Measurements from ENCODE around the gene LHX5. TPM values are rescaled to one million over a fixed set of nuclear protein-coding genes. Genes with fewer than 3 reads are reported as not detected.

LHX5 gene
- total RNA-seq, 4 donors from 2014 or later = not detected

DNA sequence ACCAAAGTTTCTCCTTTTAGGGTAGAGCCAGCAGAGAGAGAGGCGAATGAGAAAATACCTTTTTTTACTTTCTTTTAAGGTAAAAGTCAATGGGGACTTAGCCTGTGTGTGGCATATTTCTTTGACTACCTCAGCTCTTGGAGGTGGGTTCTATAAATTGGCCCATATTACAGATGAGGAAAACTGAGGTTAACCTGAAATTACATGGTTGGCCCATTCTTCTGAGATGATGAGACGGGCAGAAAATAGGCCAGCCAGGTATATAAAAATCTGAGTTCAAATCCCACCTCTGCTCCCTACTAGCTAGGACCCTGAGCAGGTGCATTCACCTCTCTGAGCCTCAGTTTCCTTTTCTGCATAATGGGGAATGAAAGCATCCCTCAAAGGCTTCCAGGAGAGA, 22.4 kb downstream of the LHX5 start:
- no peak for DNase-seq (ENCODE audit: low spot score in 2 of 2)
- Histone ChIP-seq H3K4me3 (no peak overlapping the region), H3K4me1 (no peaks in the 10 kb centered on the region), H3K27me3 (peaks cover 0 to 16% of the 10 kb centered on the region in 2 donors), H3K9me3 (peaks cover 0 to 5% (median 0%) of the 10 kb centered on the region in 4 donors), H3K27ac (no peak overlapping the region), H3K36me3 (no peaks in the 10 kb centered on the region)
- no peak for TF ChIP-seq EP300 (IDR thresholded peaks at IDR 0.05)
- TF ChIP-seq, protein P1, sequence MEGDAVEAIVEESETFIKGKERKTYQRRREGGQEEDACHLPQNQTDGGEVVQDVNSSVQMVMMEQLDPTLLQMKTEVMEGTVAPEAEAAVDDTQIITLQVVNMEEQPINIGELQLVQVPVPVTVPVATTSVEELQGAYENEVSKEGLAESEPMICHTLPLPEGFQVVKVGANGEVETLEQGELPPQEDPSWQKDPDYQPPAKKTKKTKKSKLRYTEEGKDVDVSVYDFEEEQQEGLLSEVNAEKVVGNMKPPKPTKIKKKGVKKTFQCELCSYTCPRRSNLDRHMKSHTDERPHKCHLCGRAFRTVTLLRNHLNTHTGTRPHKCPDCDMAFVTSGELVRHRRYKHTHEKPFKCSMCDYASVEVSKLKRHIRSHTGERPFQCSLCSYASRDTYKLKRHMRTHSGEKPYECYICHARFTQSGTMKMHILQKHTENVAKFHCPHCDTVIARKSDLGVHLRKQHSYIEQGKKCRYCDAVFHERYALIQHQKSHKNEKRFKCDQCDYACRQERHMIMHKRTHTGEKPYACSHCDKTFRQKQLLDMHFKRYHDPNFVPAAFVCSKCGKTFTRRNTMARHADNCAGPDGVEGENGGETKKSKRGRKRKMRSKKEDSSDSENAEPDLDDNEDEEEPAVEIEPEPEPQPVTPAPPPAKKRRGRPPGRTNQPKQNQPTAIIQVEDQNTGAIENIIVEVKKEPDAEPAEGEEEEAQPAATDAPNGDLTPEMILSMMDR (IDR thresholded peaks at IDR 0.05) = no peak
- no peak for TF ChIP-seq POLR2A (IDR thresholded peaks at IDR 0.05)
- WGBS, 2 donors = 86 to 92% methylated on average over 2 of the region's 2 CpGs

DNA sequence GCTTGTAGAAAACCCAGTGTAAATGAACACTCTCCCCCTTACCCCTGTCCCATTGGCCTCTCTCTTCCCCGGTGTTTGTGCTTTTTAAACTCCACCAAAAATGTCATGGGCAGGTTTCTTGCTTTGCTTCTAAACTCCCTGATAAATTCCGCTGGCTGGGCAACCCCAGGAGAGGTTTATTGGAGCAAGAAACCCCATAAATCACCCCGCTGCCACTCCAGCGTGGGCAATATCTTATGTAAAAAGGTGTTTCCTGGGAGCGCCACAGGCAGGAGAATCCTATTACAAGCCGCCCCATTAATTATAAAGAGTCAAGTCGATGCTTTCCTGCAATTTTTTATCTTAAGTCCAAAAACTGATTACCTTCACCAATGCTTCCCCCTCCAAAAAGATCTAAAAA, 22.8 kb downstream of the LHX5 start:
- Histone ChIP-seq H3K9me3 (peaks cover 0 to 5% (median 0%) of the 10 kb centered on the region in 4 donors), H3K4me1 (no peaks in the 10 kb centered on the region), H3K27me3 (peaks cover 0 to 16% of the 10 kb centered on the region in 2 donors), H3K4me3 (no peak overlapping the region), H3K36me3 (no peaks in the 10 kb centered on the region), H3K27ac (no peak overlapping the region)
- TF ChIP-seq, protein P1 (IDR thresholded peaks at IDR 0.05) = no peak
- TF ChIP-seq POLR2A (IDR thresholded peaks at IDR 0.05) = no peak
- no peak for TF ChIP-seq EP300 (IDR thresholded peaks at IDR 0.05)
- DNase-seq (ENCODE audit: low spot score in 2 of 2) = no peak
- WGBS, 2 donors = 39 to 43% methylated on average over 7 of the region's 7 CpGs

DNA sequence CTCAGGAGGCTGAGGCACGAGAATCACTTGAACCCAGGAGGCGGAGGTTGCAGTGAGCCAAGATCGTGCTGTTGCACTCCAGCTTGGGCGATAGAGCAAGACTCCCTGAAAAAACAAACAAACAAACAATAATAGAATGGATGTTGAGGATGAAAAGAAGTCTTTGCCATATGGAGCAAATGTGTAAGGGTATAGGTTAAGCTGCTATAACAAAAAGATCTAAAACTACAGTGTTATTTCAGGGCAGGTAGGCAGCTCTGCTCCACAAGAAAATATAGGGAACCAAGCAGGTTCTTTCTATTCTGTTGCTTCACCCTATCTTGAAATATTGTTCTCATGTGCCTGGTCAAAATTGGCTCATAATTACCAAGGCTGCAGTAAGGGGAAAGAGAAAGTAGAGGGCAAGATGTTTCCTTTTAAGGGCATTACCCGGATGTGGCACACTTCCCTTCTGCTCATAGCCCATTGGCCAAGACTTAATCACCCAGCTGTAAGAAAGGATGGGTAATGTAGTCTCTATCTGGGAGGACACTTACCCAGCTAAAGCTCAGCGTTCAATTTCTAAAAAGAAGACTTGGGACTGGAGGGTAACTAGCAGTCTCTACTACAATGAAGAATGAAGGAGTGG, 26.0 kb downstream of the LHX5 start:
- TF ChIP-seq, protein P1 (IDR thresholded peaks at IDR 0.05) = no peak
- no peak for TF ChIP-seq EP300 (IDR thresholded peaks at IDR 0.05)
- TF ChIP-seq POLR2A (IDR thresholded peaks at IDR 0.05) = no peak
- DNase-seq (ENCODE audit: low spot score in 2 of 2) = no peak
- H3K36me3 ChIP-seq = no peaks in the 10 kb centered on the region
- WGBS, 2 donors = 85% methylated on average over 6 of the region's 6 CpGs
- peaks cover 0 to 23% of the 10 kb centered on the region in 2 donors for H3K27me3 ChIP-seq
- no peak overlapping the region for H3K4me3 ChIP-seq
- H3K9me3 ChIP-seq = peaks cover 0 to 5% (median 0%) of the 10 kb centered on the region in 4 donors
- no peaks in the 10 kb centered on the region for H3K4me1 ChIP-seq
- no peak overlapping the region for H3K27ac ChIP-seq

DNA sequence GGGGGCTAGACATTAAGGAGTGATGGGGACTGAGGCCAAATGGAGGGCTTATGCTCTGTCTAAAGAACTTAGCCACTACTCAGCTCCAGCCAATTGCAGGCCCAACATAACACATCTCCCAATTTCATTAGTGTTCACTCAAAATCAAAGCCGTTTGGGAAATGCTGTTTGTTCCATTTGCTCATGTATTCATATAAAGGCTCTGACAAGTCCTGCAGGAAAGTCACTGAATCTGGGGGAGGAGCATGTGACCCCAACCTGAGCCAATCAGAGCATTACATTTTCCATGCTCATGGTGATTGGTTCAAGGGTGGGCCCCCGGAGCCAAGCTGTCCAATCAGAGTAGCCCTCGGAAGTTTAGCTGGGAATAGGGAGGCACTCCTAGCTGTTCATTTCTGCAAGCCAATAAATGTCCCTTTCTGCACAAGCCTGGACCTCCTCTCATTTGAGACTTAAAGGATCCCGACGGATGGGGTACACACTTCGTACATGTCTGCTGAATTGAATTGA, 28.6 kb downstream of the LHX5 start:
- Histone ChIP-seq H3K27me3 (peaks cover 0 to 23% of the 10 kb centered on the region in 2 donors), H3K9me3 (peaks cover 0 to 5% (median 0%) of the 10 kb centered on the region in 4 donors), H3K4me3 (no peak overlapping the region), H3K27ac (no peak overlapping the region), H3K4me1 (no peaks in the 10 kb centered on the region), H3K36me3 (no peaks in the 10 kb centered on the region)
- 81 to 86% methylated on average over 6 of the region's 6 CpGs for WGBS, 2 donors
- TF ChIP-seq POLR2A (IDR thresholded peaks at IDR 0.05) = no peak
- no peak for TF ChIP-seq EP300 (IDR thresholded peaks at IDR 0.05)
- TF ChIP-seq, protein P1 (IDR thresholded peaks at IDR 0.05) = no peak
- DNase-seq (ENCODE audit: low spot score in 2 of 2) = no peak

DNA sequence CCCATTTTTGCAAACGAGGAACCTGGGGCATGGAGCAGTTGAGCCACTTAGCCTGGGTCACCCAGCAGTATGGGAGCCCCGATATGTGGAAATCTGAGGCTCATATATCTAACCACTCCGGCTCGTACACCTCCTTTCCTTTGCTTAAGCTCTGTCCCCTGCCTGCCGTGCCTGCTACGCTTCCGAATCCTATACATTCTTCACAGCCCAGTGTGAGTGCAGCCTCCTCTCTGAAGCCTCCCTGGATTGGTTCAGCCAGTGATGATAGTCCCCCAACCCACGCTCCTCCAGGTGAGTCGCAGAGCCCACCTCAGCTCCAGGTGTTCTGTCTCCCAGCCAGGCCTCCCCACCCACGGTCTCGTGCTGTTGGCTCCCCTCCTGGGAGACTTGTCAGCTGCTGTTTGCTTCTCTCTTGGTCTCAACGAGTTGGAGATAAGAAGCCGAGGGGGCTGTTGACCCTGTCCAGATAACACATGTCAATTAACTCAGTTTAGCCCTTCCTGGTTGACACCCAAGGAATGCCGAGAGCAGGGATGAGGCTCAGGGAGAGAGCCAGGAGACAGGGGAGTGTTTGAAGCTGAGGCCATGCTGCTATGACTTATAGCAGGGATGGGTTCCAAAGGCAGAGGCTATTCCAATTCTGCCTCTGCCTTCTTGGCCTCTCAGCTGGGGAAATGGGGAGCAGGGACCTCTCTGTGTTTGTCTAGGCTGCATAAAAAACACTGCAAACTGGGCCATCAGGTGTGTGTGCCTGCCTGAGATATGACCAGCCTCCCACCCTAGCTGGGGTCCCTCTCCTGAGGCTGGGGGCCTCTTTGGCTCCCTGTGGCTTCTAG, 30.5 kb downstream of the LHX5 start:
- Histone ChIP-seq H3K9me3 (peaks cover 0 to 1% (median 0%) of the 10 kb centered on the region in 4 donors), H3K4me1 (no peaks in the 10 kb centered on the region), H3K27ac (no peak overlapping the region), H3K27me3 (peaks cover 0 to 14% of the 10 kb centered on the region in 2 donors), H3K4me3 (no peak overlapping the region), H3K36me3 (no peaks in the 10 kb centered on the region)
- DNase-seq (ENCODE audit: low spot score in 2 of 2) = no peak
- 61 to 64% methylated on average over 14 of the region's 14 CpGs for WGBS, 2 donors
- TF ChIP-seq POLR2A (IDR thresholded peaks at IDR 0.05) (no peak), EP300 (IDR thresholded peaks at IDR 0.05) (no peak)
- TF ChIP-seq, protein P1 (IDR thresholded peaks at IDR 0.05) = no peak

Data from tibial nerve (tissue), 4 donors.